ENCODE data around the gene ADAM19. TPM values are rescaled to one million over a fixed set of nuclear protein-coding genes. Genes with fewer than 3 reads are reported as not detected.

ADAM19 gene
- total RNA-seq, 1 experiment from 2014 or later, result 3.5 TPM

DNA sequence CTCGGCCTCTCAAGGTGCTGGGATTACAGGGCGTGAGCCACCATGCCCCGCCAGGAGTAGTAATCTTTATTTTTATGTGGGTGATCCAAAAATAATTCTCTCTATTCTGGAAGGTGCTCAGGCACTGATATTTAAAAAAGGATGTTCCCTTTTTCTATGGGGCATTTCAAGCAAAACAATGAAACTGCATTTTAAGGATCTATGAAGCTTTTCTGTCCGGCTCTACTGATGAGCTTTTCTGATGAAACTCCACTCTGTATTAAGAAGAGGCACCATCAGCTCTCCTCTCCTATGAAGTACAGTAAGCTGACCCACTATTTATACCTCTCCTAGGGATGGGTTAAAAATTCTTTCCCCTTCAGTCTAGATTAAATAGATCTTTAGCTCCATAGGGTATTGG lies 7.4 kb downstream of the ADAM19 start:
- POLR2A ChIA-PET, result no interaction called here
- intact Hi-C loops (cut with micrococcal nuclease; ENCODE audit: unreplicated experiment) (no loop called here), in situ Hi-C loops (cut with HindIII; ENCODE audit: low pct_unique_long_range_greater_than_20kb, low sequenced_read_pairs) (no loop called here)
- Histone ChIP-seq H3K27ac (ENCODE audit: low read length) (no peak overlapping the region), H3K9me3 (ENCODE audit: control insufficient read depth, insufficient read depth, low read depth, low read length) (no peaks in the 10 kb centered on the region), H3K36me3 (ENCODE audit: control insufficient read depth, insufficient read depth, low read length) (no peaks in the 10 kb centered on the region), H3K27me3 (ENCODE audit: control insufficient read depth, insufficient read depth, low read length) (no peaks in the 10 kb centered on the region), H3K4me1 (ENCODE audit: control insufficient read depth, insufficient read depth, low read length) (no peaks in the 10 kb centered on the region), H3K4me3 (ENCODE audit: low read depth in 2 of 2, low read length in 2 of 2) (no peak overlapping the region)
- no peak for ATAC-seq
- no TSS peak for BruUV-seq (replicated peaks)
- no peak for DNase-seq (ENCODE audit: low read depth, low spot score)
- CTCF ChIA-PET, result no interaction called here
- TF ChIP-seq SIN3A (IDR thresholded peaks at IDR 0.05; ENCODE audit: borderline replicate concordance, insufficient read depth, low read depth, low read length) (no peak), TCF7L2 (IDR thresholded peaks at IDR 0.05; ENCODE audit: low read depth, low read length) (no peak), CTCF (IDR thresholded peaks at IDR 0.05) (no peak), POLR2AphosphoS5 (IDR thresholded peaks at IDR 0.05; ENCODE audit: low read depth, low read length) (no peak)
- TF ChIP-seq, protein P1, sequence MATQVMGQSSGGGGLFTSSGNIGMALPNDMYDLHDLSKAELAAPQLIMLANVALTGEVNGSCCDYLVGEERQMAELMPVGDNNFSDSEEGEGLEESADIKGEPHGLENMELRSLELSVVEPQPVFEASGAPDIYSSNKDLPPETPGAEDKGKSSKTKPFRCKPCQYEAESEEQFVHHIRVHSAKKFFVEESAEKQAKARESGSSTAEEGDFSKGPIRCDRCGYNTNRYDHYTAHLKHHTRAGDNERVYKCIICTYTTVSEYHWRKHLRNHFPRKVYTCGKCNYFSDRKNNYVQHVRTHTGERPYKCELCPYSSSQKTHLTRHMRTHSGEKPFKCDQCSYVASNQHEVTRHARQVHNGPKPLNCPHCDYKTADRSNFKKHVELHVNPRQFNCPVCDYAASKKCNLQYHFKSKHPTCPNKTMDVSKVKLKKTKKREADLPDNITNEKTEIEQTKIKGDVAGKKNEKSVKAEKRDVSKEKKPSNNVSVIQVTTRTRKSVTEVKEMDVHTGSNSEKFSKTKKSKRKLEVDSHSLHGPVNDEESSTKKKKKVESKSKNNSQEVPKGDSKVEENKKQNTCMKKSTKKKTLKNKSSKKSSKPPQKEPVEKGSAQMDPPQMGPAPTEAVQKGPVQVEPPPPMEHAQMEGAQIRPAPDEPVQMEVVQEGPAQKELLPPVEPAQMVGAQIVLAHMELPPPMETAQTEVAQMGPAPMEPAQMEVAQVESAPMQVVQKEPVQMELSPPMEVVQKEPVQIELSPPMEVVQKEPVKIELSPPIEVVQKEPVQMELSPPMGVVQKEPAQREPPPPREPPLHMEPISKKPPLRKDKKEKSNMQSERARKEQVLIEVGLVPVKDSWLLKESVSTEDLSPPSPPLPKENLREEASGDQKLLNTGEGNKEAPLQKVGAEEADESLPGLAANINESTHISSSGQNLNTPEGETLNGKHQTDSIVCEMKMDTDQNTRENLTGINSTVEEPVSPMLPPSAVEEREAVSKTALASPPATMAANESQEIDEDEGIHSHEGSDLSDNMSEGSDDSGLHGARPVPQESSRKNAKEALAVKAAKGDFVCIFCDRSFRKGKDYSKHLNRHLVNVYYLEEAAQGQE (IDR thresholded peaks at IDR 0.05; ENCODE audit: insufficient read depth in 1 of 2, low read depth in 2 of 2, low read length in 1 of 2), result no peak

GRCh38 chr5:157566902-157567489 lies 8.6 kb downstream of the ADAM19 start:
- H3K4me1 ChIP-seq (ENCODE audit: control insufficient read depth, insufficient read depth, low read length), result no peaks in the 10 kb centered on the region
- CTCF ChIA-PET, result no interaction called here
- in situ Hi-C loops (cut with HindIII; ENCODE audit: low pct_unique_long_range_greater_than_20kb, low sequenced_read_pairs), result no loop called here
- intact Hi-C loops (cut with micrococcal nuclease; ENCODE audit: unreplicated experiment), result no loop called here
- no peaks in the 10 kb centered on the region for H3K9me3 ChIP-seq (ENCODE audit: control insufficient read depth, insufficient read depth, low read depth, low read length)
- ATAC-seq (no peak), DNase-seq (ENCODE audit: low read depth, low spot score) (no peak)
- BruUV-seq (replicated peaks), result no TSS peak
- no peak overlapping the region for H3K4me3 ChIP-seq (ENCODE audit: low read depth in 2 of 2, low read length in 2 of 2)
- POLR2A ChIA-PET, result no interaction called here
- H3K36me3 ChIP-seq (ENCODE audit: control insufficient read depth, insufficient read depth, low read length), result no peaks in the 10 kb centered on the region
- no peaks in the 10 kb centered on the region for H3K27me3 ChIP-seq (ENCODE audit: control insufficient read depth, insufficient read depth, low read length)
- H3K27ac ChIP-seq (ENCODE audit: low read length), result no peak overlapping the region
- no peak for TF ChIP-seq CTCF (IDR thresholded peaks at IDR 0.05)
- TF ChIP-seq POLR2AphosphoS5 (IDR thresholded peaks at IDR 0.05; ENCODE audit: low read depth, low read length), result no peak
- TF ChIP-seq SIN3A (IDR thresholded peaks at IDR 0.05; ENCODE audit: borderline replicate concordance, insufficient read depth, low read depth, low read length), result no peak
- no peak for TF ChIP-seq TCF7L2 (IDR thresholded peaks at IDR 0.05; ENCODE audit: low read depth, low read length)

All from Panc1 (cell line).